Tracheal epithelial cell (primary cell): ENCODE results near the gene GLP2R. TPM values are rescaled to one million over a fixed set of nuclear protein-coding genes. Genes with fewer than 3 reads are reported as not detected.

Experiments
- total RNA-seq: library from RNA; depleted of rRNA; stranded (reverse); fragments of >200 nt; gene quantifications from 2 replicates; pipeline ENCODE4 v1.2.1, GENCODE V29; 2014

GLP2R gene, protein sequence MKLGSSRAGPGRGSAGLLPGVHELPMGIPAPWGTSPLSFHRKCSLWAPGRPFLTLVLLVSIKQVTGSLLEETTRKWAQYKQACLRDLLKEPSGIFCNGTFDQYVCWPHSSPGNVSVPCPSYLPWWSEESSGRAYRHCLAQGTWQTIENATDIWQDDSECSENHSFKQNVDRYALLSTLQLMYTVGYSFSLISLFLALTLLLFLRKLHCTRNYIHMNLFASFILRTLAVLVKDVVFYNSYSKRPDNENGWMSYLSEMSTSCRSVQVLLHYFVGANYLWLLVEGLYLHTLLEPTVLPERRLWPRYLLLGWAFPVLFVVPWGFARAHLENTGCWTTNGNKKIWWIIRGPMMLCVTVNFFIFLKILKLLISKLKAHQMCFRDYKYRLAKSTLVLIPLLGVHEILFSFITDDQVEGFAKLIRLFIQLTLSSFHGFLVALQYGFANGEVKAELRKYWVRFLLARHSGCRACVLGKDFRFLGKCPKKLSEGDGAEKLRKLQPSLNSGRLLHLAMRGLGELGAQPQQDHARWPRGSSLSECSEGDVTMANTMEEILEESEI
- total RNA-seq: under 0.01 TPM in 1 of 2 replicates, not detected in the other

GRCh38 chr17:9825641-9826150 is at the start of gene GLP2R:
Gene GLP2R, plus strand, starts transcription at chr17:9825924. Its CDS starts 140 bp downstream, at chr17:9826064.

GRCh38 chr17:9790889-9791876 is 34.5 kb upstream of the GLP2R start, which contains the start of gene DHRS7C:
Gene DHRS7C, minus strand, starts transcription at chr17:9791592. Its CDS starts 308 bp downstream, at chr17:9791284.

DNA sequence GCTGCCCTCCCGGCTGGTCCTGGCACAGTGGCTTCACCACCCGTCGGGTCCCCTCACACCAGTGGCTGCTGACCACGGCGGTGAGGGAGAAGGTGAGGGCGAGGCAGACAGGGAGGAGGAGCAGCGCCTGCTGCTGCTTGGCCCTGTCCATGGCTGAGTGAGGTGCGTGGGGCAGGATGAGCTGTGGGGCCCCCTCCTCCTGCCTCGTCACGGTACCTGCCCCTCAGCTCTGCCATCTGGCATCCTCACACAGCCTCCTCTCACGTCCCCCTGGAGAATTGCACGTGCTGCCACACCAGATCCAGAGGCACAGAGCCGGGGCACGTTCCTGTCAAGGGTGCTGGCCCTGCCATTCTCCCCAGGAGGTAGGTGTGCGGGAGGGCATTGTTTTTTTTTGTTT is 3.8 kb upstream of the GLP2R start, which contains the start of gene GSG1L2:
Gene GSG1L2 (minus strand): TSS at position 159 of the 400 bp plus-strand sequence. CDS start 8 bp downstream, at position 151.

DNA sequence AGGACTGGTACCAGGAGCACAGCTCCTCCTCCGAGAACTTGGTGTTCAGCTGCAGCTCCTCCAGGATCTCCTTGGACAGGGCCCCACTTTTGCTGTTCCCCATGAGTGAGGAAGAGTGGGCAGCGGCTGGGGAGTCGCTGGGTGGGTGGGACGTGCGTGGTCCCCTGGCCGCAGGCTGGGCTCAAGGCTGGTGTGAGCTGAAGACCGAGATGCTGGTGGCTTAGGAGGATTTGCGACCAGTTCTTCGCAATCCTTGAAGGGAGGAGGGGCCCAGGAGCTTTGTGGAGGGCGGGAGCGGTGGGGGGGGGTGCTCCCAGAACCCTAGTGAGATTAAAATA is 79.3 kb downstream of the GLP2R start, which contains the start of gene RCVRN:
Gene RCVRN (minus strand): TSS at position 194 of the 338 bp plus-strand sequence. CDS start 91 bp downstream, at position 103.

Other genes starting within 250 kb of the GLP2R start
- 0.24 and 0.43 TPM in 2 replicates for gene CFAP52, start 249.3 kb upstream of the GLP2R start, total RNA-seq
- 11.1 and 17.6 TPM in 2 replicates for gene USP43, start 180.4 kb upstream of the GLP2R start, total RNA-seq
- gene DHRS7C, start 34.3 kb upstream of the GLP2R start, total RNA-seq: not detected in 2 replicates
- gene GSG1L2, start 3.8 kb upstream of the GLP2R start, total RNA-seq: not detected in 2 replicates
- under 0.01 TPM in 1 of 2 replicates, not detected in the other for gene RCVRN, start 79.3 kb downstream of the GLP2R start, total RNA-seq